RWPE2 (cell line): ENCODE data around the gene SV2B.
A peak's percentile ranks its signal among the peaks of the same experiment; 100 is the strongest.

Experiments
- ATAC-seq: fragments of 200-7000 bp; cut with Tn5 transposase; 3 replicates; pipeline ENCODE4 v1.9.1; 2021; ENCODE audit warnings: low read depth
- DNase-seq: peaks from one replicate; pipeline ENCODE4 v3.0.0-alpha.2; 2020; ENCODE audit warnings: low spot score
- H3K27ac ChIP-seq: fragments of 450-650 bp; 2 replicates; pipeline ENCODE4 v1.5.1; 2017; ENCODE audit warnings: mild to moderate bottlenecking; ENCODE audit not compliant: poor library complexity, severe bottlenecking
- H3K27me3 ChIP-seq: fragments of 250-450 bp; sonication (Bioruptor Pico); 2 replicates; pipeline ENCODE4 v1.5.1; 2021; ENCODE audit warnings: mild to moderate bottlenecking, moderate library complexity; ENCODE audit not compliant: insufficient read depth, poor library complexity, severe bottlenecking
- H3K36me3 ChIP-seq: fragments of 250-450 bp; sonication (Bioruptor Pico); 2 replicates; pipeline ENCODE4 v1.5.1; 2020; ENCODE audit warnings: low read depth, mild to moderate bottlenecking, moderate library complexity
- H3K4me1 ChIP-seq: fragments of 250-450 bp; sonication (Bioruptor Pico); 2 replicates; pipeline ENCODE4 v1.5.1; 2021; ENCODE audit warnings: mild to moderate bottlenecking, moderate library complexity; ENCODE audit not compliant: insufficient read depth, poor library complexity, severe bottlenecking
- H3K4me3 ChIP-seq: fragments of 250-450 bp; sonication (Bioruptor Pico); 2 replicates; pipeline ENCODE4 v1.5.1; 2021; ENCODE audit warnings: mild to moderate bottlenecking, moderate library complexity; ENCODE audit not compliant: severe bottlenecking
- H3K9me3 ChIP-seq: fragments of 250-450 bp; sonication (Bioruptor Pico); 2 replicates; pipeline ENCODE4 v1.5.1; 2021; ENCODE audit warnings: mild to moderate bottlenecking, moderate library complexity; ENCODE audit not compliant: severe bottlenecking
- CTCF ChIP-seq: fragments of 450-650 bp; IDR thresholded peaks from one replicate; pipeline ENCODE4 v1.5.1; 2017; ENCODE audit warnings: mild to moderate bottlenecking, moderate library complexity; ENCODE audit not compliant: poor library complexity, severe bottlenecking

The SV2B gene

GRCh38 chr15:91302588-91303439 is 202.8 kb downstream of the SV2B start:
- Histone ChIP-seq H3K36me3 (no peaks in the 10 kb centered on the region), H3K4me1 (no peaks in the 10 kb centered on the region), H3K27me3 (peaks cover 4% of the 10 kb centered on the region), H3K27ac (no peak overlapping the region), H3K9me3 (no peaks in the 10 kb centered on the region), H3K4me3 (no peak overlapping the region)
- DNase-seq (no peak), ATAC-seq (peak; percentile 81)
- TF ChIP-seq CTCF, result peak; percentile 98

GRCh38 chr15:91304210-91304609 is 204.2 kb downstream of the SV2B start:
- no peaks in the 10 kb centered on the region for H3K4me1 ChIP-seq
- H3K4me3 ChIP-seq, result no peak overlapping the region
- no peak for TF ChIP-seq CTCF
- ATAC-seq (no peak), DNase-seq (no peak)
- H3K9me3 ChIP-seq, result no peaks in the 10 kb centered on the region
- H3K36me3 ChIP-seq, result no peaks in the 10 kb centered on the region
- H3K27me3 ChIP-seq, result peaks cover 4% of the 10 kb centered on the region
- H3K27ac ChIP-seq, result no peak overlapping the region

- H3K27ac ChIP-seq, result no peak overlapping the region
- H3K4me3 ChIP-seq, result no peak overlapping the region
- DNase-seq, result no peak
- H3K27me3 ChIP-seq, result peaks cover 4% of the 10 kb centered on the region
- no peaks in the 10 kb centered on the region for H3K9me3 ChIP-seq
- TF ChIP-seq CTCF, result no peak
- no peaks in the 10 kb centered on the region for H3K36me3 ChIP-seq
- H3K4me1 ChIP-seq, result no peaks in the 10 kb centered on the region
- no peak for ATAC-seq
These were observed 204.7 kb downstream of the SV2B start for GRCh38 chr15:91304786-91305185.

GRCh38 chr15:91306144-91306543 is 206.1 kb downstream of the SV2B start:
- H3K4me3 ChIP-seq, result no peak overlapping the region
- DNase-seq (no peak), ATAC-seq (no peak)
- TF ChIP-seq CTCF, result no peak
- no peak overlapping the region for H3K27ac ChIP-seq
- H3K9me3 ChIP-seq, result no peaks in the 10 kb centered on the region
- H3K27me3 ChIP-seq, result peaks cover 4% of the 10 kb centered on the region
- H3K4me1 ChIP-seq, result no peaks in the 10 kb centered on the region
- no peaks in the 10 kb centered on the region for H3K36me3 ChIP-seq

- no peaks in the 10 kb centered on the region for H3K4me1 ChIP-seq
- TF ChIP-seq CTCF, result no peak
- H3K4me3 ChIP-seq, result no peak overlapping the region
- no peak overlapping the region for H3K27ac ChIP-seq
- no peaks in the 10 kb centered on the region for H3K9me3 ChIP-seq
- DNase-seq (no peak), ATAC-seq (no peak)
- H3K27me3 ChIP-seq, result peaks cover 4% of the 10 kb centered on the region
- H3K36me3 ChIP-seq, result no peaks in the 10 kb centered on the region
These were observed 207.5 kb downstream of the SV2B start for GRCh38 chr15:91307601-91308000.
